Measurements from ENCODE around the gene FOXN3.

FOXN3 gene

GRCh38 chr14:89408907-89409700, 7.9 kb downstream of the FOXN3 start:
- no peak for DNase-seq

GRCh38 chr14:89407856-89408255, 9.2 kb downstream of the FOXN3 start:
- DNase-seq: no peak

- DNase-seq: no peak
Measured at GRCh38 chr14:89406941-89407340, 10.1 kb downstream of the FOXN3 start.

- DNase-seq: no peak
Measured at GRCh38 chr14:89406361-89406760, 10.7 kb downstream of the FOXN3 start.

DNA sequence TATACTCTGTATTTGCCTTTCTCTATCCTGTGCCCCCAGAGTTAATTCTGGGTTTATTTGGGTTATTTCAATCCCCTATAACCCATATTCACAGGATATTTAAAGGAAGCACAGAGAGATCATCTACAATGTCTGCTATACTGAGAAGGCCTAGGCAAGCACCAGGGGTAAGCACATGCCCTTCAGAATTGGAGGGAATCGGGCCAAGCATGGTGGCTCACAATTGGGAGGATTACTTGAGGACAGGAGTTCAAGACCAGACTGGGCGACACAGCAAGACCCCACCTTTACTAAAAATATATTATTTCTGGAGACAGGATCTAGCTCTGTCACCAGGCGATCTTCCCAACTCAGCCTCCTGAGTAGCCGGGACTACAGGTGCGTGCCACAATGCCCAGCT, 11.3 kb downstream of the FOXN3 start:
- no peak for DNase-seq

- DNase-seq: no peak
Measured at GRCh38 chr14:89402363-89402762, 14.7 kb downstream of the FOXN3 start.

DNA sequence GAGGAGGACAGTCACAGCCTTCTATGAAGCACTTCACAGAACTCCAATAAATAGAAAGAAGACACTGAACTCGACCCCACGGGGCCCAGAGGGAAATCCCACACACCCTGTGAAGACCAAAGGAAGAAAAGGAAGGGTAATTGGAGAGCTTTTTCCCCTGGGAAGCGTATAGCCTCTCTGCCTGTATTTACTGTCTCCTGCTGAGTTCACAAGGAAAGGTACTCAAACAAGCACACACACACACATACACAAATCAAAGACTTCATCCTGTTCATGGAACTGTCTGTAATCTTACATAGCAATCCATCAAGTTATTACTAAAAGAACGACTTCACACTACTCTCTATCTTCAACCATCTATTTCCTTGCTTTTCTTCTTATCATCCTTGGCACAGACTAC, 15.3 kb downstream of the FOXN3 start:
- DNase-seq: no peak

DNA sequence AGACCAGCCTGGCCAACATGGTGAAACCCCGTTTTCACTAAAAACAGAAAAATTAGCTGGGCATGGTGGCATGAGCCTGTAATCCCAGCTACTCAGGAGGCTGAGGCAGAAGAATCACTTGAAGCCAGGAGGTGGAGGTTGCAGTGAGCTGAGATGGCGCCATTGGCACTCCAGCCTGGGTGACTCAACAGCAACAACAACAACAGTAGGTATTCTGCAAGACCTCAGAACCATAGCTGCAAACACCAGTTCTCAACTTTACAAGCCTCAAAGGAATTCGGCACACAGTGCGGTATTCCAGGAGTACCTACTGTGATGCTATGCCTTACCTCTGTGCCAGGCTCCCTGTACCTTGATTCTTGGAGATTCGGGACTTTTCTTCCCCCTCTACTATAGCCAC, 15.8 kb downstream of the FOXN3 start:
- DNase-seq: no peak

DNA sequence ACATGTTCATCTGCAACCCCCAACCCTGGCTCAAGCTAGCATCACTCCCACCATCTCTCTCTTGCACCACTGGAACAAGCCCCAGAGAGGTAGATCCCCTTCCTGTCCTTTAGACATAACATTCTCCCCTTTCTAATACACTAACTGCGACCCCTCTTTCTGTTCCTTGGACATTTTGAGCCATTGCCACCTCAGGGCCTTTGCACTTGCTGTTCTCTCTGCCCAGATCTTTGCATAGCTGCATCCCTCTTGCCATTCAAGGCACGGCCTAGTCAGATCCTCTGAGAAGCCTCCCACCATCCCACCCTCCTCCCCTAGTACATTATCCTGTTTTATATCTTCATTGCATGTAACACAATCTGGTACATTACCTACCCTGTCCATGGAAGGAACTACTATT, 16.5 kb downstream of the FOXN3 start:
- DNase-seq: no peak

GRCh38 chr14:89399594-89400068, 17.4 kb downstream of the FOXN3 start:
- no peak for DNase-seq

- no peak for DNase-seq
Measured at GRCh38 chr14:89399157-89399556, 17.9 kb downstream of the FOXN3 start.

DNA sequence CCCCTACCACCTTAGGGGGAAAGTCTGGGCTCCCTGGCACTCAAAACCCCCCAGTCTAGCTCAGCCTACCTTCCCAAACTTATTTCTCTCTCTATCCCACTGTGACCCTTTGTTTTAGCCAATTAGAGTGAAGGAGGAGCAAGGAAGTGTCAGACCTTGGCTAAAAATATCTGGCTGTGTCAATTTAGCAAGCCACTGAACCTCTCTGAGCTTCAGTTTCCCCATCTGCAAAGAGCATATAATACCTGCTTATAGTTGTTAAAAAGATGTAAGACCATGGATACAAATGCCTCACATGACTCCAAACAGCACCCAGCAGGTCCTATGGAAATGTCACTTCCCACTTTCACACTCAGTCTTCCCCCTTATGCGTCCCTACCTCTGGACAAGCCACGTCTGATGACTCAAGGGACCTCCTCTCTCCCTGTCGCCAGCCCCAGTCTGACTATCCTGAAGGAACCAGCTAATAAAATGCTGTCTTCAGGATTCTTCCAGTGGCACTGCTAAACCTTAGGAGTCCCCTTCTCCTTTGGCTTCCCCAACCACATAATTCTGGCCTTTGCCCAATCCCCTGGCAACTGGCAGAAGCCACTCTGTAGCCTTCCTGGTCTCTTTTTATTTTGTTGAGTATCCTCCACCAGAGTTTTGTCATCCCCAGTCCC, 19.3 kb downstream of the FOXN3 start:
- no peak for DNase-seq

DNA sequence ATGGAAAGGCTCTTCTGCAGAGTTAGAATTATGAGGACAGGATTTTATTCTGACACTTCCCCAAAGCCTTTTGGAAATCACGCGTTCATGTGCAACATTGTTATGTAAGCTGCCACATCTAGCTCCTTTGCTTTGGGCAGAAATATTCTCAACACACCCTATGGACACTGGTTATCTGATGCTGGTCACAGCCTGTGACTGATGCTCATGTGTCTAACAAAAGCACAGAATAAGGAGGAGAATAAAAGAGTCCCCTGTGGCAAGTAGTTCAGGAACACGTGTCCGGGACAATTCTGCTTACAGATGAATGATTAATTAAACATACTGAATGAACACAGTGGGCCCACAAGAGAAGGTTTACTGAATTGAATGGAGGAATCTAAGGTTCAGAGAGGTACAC, 22.1 kb downstream of the FOXN3 start:
- DNase-seq: no peak

DNA sequence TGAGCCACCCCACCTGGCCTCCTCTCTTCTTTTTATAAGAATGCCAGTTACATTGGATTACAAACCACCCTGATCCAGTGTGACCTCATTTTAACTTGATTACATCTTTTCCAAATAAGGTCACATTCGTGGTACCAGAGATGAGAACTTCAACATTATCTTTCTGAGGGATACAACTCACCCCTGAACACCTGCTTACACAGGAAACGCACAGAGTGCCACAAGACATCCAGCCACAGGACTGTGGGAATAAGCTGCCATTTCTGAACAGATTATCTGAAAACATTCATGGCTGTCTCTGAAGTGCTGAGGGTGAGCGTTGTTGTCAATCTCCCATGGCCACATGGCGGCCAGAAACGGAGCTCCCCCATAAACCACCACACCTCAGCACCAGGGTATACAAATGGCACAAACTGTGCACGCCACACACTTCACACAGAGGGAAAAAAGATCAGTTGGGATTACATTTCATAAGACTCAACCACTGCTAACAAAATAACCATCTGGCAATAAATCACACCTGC, 23.7 kb downstream of the FOXN3 start:
- DNase-seq: no peak

DNA sequence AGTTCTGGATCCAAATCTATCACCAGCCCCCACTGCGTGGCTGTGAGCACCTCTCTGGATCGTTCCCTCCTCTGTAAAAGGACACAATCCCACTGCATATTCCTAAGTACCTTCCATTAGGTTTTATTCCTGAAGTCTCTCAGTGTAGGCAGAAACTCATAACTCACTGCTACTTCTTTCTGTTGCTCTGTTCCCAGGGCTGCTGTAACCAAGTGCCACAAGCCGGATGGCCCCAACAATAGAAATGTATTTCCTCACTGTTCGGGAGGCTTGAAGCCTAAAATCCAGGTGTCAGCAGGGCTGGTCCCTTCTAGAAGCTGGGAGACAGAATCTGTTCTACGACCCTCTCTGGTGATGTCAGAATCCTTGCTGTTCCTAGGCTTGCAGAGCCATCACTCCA, 24.9 kb downstream of the FOXN3 start:
- no peak for DNase-seq

GRCh38 chr14:89391556-89391955, 25.5 kb downstream of the FOXN3 start:
- no peak for DNase-seq

DNA sequence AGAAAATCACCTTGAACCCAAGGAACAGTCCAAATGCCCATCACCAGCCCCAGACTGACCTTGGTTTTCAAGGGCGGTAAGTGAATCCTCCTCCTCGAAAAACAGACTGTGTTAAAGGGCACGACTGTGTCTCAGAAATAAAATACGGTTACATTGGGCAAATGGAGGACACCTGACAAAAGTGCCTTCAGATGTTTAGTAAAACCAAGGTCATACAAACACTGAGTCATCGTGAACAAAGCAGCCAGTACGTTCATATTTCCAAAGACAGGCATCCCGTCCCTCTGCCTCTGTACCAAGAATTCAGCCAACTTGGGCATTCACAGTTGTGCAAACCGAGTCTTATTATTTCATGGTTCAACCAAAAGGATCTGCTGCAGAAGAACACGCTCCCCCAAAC, 25.9 kb downstream of the FOXN3 start:
- DNase-seq: no peak

GRCh38 chr14:89388853-89389252, 28.2 kb downstream of the FOXN3 start:
- DNase-seq: no peak

GRCh38 chr14:89387922-89388685, 28.9 kb downstream of the FOXN3 start:
- no peak for DNase-seq

DNA sequence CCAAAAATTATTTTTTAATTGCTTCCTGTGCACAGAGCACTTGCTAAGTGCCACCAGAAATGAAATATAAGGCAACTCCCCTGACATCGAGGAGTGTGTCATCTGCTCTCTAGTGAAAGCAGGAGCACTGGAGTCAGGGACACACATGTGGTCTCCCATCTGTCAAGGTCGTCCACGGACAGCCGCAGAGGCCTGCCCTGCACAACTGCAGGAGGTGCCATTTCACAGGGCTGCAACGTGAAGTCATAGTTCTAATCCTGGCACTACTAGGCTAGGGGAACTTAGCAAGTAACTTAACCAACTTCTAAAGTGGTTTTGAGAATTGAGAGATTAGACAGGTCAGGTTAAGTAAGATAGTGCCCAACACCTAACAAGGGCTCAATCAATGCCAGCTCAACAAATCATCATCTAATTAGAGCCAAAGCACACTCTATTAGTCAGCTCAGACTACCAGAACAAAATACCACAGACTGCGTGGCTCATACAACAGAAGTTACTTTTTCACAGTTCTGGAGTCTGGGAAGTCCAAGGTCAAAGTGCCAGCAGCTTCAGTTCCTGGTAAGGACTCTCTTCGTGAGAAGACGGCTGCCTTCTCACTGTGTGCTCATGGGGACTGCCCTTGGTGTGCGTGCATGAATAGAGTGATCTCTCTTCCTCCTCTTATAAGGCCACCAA, 30.7 kb downstream of the FOXN3 start:
- DNase-seq: no peak

DNA sequence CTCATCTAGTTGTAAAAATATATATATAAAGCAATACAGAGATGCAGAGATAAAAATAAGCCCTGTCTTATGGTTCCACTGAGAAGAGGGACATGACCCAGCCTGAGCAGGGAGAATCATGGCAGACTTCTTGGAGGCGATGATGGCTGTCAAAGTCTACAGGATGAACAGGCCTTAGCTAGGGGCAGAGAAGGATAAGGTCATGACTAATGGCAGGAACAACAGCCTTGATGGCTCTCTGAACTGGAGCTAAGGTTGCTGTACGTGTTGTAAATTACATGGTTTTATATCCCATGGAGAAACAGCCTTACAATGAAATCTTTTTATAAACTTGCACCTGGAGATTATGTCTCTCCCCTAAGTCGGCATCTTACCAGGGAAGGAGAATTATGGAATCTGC, 32.4 kb downstream of the FOXN3 start:
- DNase-seq: no peak

GRCh38 chr14:89384023-89384422, 33.0 kb downstream of the FOXN3 start:
- DNase-seq: no peak
